GM21529 (cell line): ENCODE measurements around the gene WASF2.
"Not testable (repeated sequence)": the region's sequence is repeated elsewhere in the genome, so short reads cannot be mapped to it uniquely, and the experiment has no call there.

Source experiments
- ATAC-seq: cut with Tn5 transposase; IDR thresholded peaks from one replicate; pipeline ENCODE4 v1.9.1; 2021; ENCODE audit not compliant: unreplicated experiment

The WASF2 gene

DNA sequence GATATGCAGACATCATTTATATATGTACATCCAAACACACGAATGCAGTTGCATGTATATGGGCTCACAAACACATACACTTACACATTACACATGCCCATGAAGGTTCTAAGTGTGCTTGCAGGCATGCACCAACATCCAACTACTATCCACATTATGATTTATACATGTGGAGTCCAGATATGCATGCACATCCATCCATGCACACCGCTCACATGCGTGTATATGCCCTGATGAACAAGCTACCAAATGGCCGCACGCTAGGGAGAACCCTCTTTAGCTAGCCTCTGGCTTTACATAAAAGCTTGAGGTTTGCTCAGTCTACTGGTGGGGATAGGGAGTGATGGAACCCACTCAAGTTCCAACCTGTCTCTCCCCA lies 89.0 kb downstream of the WASF2 start:
- ATAC-seq, result no peak

DNA sequence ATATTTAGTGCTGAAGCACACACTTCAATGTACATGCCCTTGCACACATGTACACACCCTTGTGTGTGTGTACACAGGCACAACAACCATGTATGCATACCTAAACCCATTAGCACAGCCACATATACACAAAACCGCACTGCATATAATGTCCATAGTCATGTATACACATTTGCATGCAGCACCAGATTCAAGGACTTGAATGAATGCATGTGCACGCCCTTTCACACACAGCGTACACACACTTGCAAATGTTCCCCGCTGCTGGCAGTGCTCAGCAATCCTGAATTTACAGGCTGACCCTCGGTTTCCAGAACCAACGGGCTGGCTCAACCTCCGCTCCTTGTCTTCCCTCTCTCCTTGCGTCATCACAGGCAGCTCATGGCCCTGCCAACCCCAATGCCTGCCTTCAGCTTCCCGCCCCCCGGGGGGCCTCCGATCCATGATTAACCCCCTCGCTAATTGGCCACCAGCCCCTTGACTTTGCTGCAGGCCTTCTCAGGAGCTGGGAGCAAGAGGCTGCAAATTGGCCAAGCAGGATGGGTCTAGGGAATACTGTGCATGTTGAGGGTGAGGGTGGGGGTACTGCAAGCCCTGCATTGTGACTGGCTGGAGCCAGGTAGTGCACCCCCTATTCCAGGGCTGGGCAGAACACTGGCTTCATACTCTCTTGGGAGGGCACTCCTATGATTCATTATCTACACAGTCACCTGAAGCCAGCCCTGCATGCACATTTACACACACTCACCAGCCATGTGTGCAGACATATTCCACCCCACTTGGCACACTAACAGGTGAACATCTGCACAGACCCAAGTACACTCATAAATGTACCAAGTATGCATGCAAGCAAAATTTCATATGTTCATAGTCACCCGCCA lies 89.6 kb downstream of the WASF2 start:
- no peak for ATAC-seq

DNA sequence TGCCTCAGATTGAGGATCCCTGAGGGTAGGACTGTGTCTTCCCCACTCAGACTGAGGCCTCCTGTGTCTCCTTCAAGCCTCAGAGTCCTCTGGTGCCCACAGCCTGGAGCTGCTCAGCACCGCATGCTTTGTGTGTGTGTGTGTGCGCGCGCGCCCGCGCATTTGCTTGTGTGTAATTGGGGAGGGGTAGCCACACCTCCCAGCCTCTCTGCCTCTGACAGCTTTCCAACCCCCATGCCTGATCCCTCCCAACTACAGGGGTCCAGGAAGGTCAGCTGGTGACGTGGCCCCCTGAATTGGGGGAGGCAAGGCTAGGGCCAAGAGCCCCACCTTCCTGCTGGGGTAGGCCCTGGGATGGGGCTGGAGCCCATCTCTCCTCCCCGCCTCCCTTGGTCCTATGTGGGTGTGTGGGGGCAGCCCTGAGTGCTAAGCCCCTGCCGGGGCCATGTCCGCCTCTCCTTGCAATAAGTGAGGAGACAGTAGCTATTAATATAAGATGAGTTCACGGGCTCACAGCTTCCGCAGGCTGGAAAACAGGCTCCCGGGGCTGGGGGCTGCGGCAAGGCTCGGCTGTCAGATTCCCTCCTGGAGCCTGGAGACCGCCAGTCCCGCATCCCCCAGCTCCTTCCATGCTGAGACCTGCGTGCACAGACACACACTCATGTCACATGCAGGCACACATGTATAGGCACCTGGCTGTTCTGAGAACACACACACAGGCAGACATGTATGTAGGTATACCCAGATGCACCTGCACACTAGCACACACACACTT lies 90.5 kb downstream of the WASF2 start:
- no peak for ATAC-seq

- no peak for ATAC-seq
Measured at GRCh38 chr1:27398405-27399149, 91.4 kb downstream of the WASF2 start.

DNA sequence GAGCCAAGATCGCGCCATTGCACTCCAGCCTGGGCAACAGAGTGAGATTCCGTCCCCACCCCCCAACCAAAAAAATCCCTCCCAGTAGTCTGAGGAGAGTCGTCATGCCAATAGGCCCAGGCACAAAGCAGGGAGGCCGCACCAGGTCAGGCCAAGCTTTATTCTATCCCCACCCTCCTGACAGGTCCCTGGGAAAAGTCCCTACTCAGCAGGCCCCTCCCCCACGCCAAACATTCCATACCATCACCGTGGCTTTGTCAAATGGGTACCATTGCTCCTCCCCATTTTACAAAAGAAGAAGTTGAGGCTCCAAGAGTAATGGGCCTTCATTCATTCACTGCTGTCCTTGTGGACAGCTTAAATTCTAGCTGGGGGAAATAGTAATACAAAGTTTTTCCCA lies 92.2 kb downstream of the WASF2 start:
- ATAC-seq, result no peak

DNA sequence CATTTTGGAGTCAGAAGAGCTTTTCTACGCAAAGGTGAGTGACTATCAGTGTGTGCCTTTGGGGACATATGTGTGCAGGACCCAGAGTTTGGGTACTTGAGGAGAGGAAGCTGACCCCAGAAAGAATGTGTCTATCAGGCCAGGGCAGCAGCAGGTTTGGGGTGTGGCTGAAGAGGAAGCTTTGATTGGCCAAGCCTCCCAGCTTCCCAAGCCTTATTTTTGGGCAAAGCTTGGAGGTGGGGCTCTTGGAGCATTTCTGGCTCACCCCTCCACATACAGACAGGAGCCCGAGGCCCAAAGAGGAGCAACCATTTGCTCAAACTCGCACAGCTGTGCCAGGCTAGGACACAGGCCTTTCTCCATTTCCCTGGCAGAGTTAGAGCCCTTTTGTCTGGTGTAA lies 92.9 kb downstream of the WASF2 start:
- no peak for ATAC-seq

- ATAC-seq, result no peak
Measured at GRCh38 chr1:27395441-27396195, 94.3 kb downstream of the WASF2 start.

DNA sequence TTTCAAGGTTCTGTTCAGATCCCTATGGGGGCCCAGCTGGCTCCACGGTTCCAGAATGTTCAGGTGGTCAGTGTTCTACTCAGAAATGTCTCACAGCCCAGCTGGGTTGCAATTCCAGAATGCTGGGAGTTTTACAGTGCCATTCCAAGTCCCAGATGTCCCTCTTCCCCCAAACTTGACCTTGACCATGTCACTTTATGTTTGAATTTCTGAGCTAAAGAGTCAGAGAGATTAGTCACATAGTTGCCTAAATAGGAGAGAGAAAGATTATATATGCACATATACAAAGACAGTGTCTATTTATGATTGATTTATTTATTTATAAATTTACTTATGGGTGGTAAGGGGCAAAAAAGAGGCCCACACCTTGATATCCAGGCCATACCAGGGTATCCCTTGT lies 95.0 kb downstream of the WASF2 start:
- no peak for ATAC-seq

DNA sequence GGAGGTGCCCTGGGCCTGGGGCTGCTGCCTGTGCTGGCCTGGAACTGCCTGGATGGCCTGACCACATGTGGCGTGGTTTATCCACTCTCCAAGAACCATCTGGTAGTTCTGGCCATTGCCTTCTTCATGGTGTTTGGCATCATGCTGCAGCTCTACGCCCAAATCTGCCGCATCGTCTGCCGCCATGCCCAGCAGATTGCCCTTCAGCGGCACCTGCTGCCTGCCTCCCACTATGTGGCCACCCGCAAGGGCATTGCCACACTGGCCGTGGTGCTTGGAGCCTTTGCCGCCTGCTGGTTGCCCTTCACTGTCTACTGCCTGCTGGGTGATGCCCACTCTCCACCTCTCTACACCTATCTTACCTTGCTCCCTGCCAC lies 95.7 kb downstream of the WASF2 start:
- no peak for ATAC-seq

GRCh38 chr1:27393641-27394281 lies 96.2 kb downstream of the WASF2 start:
- no peak for ATAC-seq

DNA sequence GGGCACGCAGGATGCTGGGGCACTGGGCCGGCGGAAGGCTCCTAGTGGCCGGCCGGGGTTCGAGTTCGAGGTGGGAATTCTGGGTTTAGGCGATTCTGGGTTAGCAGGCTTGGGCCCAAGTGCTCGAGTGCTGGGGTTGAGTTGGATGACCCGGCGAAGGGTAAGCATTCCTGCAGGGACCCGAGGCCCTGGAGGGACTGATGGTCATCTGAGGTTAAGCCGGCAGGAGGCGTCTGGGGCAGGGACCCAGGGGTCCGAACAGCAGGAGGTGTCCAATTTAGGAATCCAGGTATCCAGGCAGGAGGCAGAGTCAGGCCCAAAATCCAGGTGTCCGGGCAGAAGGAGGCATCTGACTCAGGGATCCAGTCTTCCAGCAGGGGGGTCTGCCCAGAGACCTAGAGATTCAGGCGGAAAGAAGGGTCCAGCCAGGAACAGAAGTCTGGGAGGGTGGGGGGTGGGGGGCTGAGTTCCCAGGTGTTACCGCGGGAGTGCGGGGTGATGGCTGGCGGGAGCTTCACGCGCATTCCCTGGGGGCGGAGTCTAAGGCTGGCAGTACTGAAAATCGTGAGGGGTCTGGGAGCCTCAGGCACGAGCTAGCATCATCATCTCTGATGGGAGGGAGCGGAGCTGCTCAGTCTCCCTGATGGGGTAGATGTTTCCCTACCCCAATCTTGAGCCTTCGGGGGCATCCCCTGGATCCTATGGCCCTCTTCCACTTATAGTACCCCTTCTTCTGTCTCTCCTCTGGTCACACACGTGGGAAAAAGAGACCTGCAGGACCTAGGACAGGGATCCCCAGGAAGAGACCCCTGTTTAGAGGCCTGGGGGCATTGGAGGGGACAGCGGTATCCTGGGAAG lies 97.0 kb downstream of the WASF2 start:
- ATAC-seq, result no peak

DNA sequence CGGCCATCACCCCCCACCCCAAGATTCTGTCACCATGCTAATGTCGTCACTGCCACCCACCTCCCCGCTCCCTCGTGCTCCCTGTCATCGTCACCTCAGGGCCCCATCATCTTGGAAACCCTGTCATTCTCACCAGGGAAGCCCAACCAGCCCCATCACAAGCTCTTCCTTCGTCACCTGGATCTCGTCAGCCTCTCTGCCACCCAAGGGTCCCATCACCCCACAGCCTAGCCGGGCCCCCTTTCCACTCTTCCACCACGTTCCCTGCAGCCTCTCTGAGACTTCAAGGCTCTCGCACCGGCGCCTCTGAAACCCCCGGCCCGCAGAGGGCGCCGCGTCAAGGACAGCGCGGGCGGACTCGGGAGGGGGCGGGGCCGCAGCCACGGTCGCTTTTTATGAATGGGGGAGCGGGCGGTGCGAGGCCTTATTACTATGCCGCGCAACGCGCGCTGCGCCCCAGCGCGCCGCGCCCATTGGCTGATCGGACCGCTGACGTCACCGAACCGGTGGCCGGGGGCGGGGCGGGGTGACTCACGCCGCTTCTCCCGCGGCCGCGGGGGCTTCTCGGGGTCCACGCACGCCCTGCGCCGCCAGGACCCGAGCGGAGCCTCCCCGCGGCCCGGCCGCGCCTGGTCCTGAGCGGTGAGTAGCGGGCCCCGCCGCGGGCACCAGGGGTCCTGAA lies 97.7 kb downstream of the WASF2 start, which contains the start of gene GPR3:
GPR3 (plus strand) TSS at position 527 of the 682 bp plus-strand sequence. CDS start 1,177 bp downstream, outside the sequence.
- peak; percentile 79 for ATAC-seq

- ATAC-seq, result no peak
Measured at GRCh38 chr1:27391511-27392095, 98.4 kb downstream of the WASF2 start.

- ATAC-seq, result no peak
Measured at GRCh38 chr1:27388337-27389005, 101.5 kb downstream of the WASF2 start.

DNA sequence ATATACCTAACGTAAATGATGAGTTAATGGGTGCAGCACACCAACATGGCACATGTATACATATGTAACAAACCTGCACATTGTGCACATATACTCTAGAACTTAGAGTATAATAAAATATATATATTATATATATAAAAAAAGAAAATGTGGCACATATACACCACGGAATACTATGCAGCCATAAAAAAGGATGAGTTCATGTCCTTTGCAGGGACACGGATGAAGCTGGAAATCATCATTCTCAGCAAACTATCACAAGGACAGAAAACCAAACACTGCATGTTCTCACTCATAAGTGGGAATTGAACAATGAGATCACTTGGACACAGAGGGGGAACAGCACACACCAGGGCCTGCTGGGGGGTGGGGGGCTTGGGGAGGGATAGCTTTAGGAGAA lies 105.2 kb downstream of the WASF2 start:
- ATAC-seq, result not testable (repeated sequence)

DNA sequence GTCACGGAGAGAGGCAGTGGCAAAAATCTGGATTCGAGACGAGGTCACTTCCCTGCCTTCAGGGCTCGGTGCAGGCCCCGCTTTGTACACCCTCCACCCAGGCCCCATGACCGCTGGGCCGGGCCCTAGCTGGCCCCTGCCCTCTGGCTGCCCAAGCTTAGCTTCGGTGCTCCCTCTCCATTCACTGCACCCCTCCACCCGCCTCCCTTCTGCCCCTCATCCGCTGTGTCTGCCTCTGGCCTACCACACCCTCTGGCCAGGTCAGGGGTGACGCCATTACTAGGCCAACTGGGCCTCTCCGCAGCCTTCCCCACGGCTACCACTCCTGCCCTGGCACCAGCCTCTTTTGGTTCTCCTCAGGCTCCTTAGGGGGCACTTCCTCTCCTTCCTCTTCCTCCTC lies 106.3 kb downstream of the WASF2 start:
- ATAC-seq, result no peak

GRCh38 chr1:27383039-27383605 lies 106.8 kb downstream of the WASF2 start, which contains the start of gene CD164L2:
Gene CD164L2 (minus strand): TSS chr1:27383333. CDS start chr1:27383239, 94 bp downstream.
- no peak for ATAC-seq
